MM.1S (cell line): ENCODE measurements around the gene ZFPM1.

Experiments used
- DNase-seq: peaks from one replicate; pipeline ENCODE4 v3.0.0-alpha.2; 2015
- H2AFZ ChIP-seq: fragments of 300-600 bp; sonication (generic); 2 replicates; pipeline ENCODE4 v1.6.0; 2016; ENCODE audit warnings: antibody characterized with exemption, low read length
- H3F3A ChIP-seq: fragments of 300-600 bp; sonication (generic); 2 replicates; pipeline ENCODE4 v1.6.1; 2016; ENCODE audit warnings: mild to moderate bottlenecking, antibody characterized with exemption, low read length, moderate library complexity, mixed read lengths; ENCODE audit not compliant: insufficient read depth
- H3K27ac ChIP-seq: fragments of 300-600 bp; sonication (generic); 2 replicates; pipeline ENCODE4 v1.5.1; 2016; ENCODE audit warnings: mild to moderate bottlenecking, low read length
- H3K27me3 ChIP-seq: fragments of 300-600 bp; sonication (generic); replicated peaks from 2 replicates; pipeline ENCODE4 v1.6.0; 2016; ENCODE audit warnings: low read length; ENCODE audit not compliant: insufficient read depth
- H3K36me3 ChIP-seq: fragments of 300-600 bp; sonication (generic); replicated peaks from 2 replicates; pipeline ENCODE4 v1.6.1; 2016; ENCODE audit warnings: mild to moderate bottlenecking, low read length, mixed read lengths; ENCODE audit not compliant: insufficient read depth
- H3K4me1 ChIP-seq: fragments of 300-600 bp; sonication (generic); 2 replicates; pipeline ENCODE4 v1.6.1; 2016; ENCODE audit warnings: low read length, mixed read lengths
- H3K4me2 ChIP-seq: fragments of 300-600 bp; sonication (generic); 2 replicates; pipeline ENCODE4 v1.6.0; 2016; ENCODE audit warnings: low read depth, low read length
- H3K4me3 ChIP-seq: fragments of 300-600 bp; sonication (generic); 2 replicates; pipeline ENCODE4 v1.5.1; 2016; ENCODE audit warnings: low read length, mixed read lengths
- H3K79me2 ChIP-seq: fragments of 300-600 bp; sonication (generic); 2 replicates; pipeline ENCODE4 v1.6.1; 2016; ENCODE audit warnings: mixed run types, low read length, mixed read lengths
- H3K9ac ChIP-seq: fragments of 300-600 bp; sonication (generic); 2 replicates; pipeline ENCODE4 v1.6.1; 2016; ENCODE audit warnings: low read length, mixed read lengths
- H3K9me2 ChIP-seq: fragments of 300-600 bp; sonication (generic); replicated peaks from 2 replicates; pipeline ENCODE4 v1.6.1; 2016; ENCODE audit warnings: mild to moderate bottlenecking, low read length, mixed read lengths; ENCODE audit not compliant: insufficient read depth
- H3K9me3 ChIP-seq: fragments of 300-600 bp; sonication (generic); replicated peaks from 2 replicates; pipeline ENCODE4 v1.6.1; 2016; ENCODE audit warnings: mild to moderate bottlenecking, low read length, mixed read lengths; ENCODE audit not compliant: insufficient read depth
- H4K20me1 ChIP-seq: fragments of 300-600 bp; sonication (generic); 2 replicates; pipeline ENCODE4 v1.6.1; 2016; ENCODE audit warnings: mild to moderate bottlenecking, low read length, moderate library complexity, mixed read lengths; ENCODE audit not compliant: insufficient read depth
- EZH2 ChIP-seq: fragments of 300-600 bp; sonication (generic); optimal IDR thresholded peaks from 2 replicates; pipeline ENCODE3; 2017; ENCODE audit warnings: low read depth, mild to moderate bottlenecking, antibody characterized with exemption, low read length, mixed read lengths
- EZH2phosphoT487 ChIP-seq: fragments of 300-600 bp; sonication (generic); IDR thresholded peaks from 2 replicates; pipeline ENCODE4 v1.6.1; 2018; ENCODE audit warnings: antibody characterized with exemption, low read length
- TF ChIP-seq, protein P1 (sequence below): fragments of 300-600 bp; sonication (generic); IDR thresholded peaks from 2 replicates; pipeline ENCODE4 v1.5.1; 2016; ENCODE audit warnings: antibody characterized with exemption, low read length, mixed read lengths

The ZFPM1 gene

DNA sequence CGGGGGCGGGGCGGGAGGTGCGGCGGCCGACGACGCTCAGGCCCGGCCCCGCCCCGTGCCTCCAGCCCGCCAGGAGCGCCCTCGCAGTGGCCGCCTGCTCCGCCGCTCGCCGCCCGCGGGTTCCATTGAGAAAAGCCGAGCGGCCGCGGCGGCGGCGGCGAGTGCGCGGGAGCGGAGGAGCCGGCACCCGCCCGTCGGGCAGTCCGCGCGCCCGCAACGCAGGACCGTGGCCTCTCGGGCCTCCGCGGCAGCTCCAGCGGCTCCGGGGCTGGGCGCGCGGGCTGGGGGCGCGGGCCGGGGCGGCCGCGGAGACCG, at the start of gene ZFPM1:
TSS of gene ZFPM1 (plus strand) at position 64 of the 315 bp plus-strand sequence. CDS start 359 bp downstream, outside the sequence.
- peaks cover 7% of the 10 kb centered on the region for H3F3A ChIP-seq
- H3K27me3 ChIP-seq, result peaks cover 10% of the 10 kb centered on the region; the same call in 1 of the 2 replicates
- peak within 1 kb of the TSS; percentile 76 for H3K4me2 ChIP-seq
- peak within 1 kb of the TSS; percentile 70 for H3K4me3 ChIP-seq
- H4K20me1 ChIP-seq, result no peaks in the 10 kb centered on the region
- DNase-seq, result no peak
- H3K9me3 ChIP-seq, result no peaks in the 10 kb centered on the region
- peak within 1 kb of the TSS; percentile 81; the same call in 1 of the 2 replicates for H3K27ac ChIP-seq
- H3K9me2 ChIP-seq, result no peaks in the 10 kb centered on the region
- H2AFZ ChIP-seq, result peak within 1 kb of the TSS; percentile 31; the same call in 1 of the 2 replicates
- H3K4me1 ChIP-seq, result peaks cover 6% of the 10 kb centered on the region; the same call in 1 of the 2 replicates
- peak within 1 kb of the TSS; percentile 64 for H3K9ac ChIP-seq
- H3K36me3 ChIP-seq, result no peaks in the 10 kb centered on the region
- TF ChIP-seq, protein P1, sequence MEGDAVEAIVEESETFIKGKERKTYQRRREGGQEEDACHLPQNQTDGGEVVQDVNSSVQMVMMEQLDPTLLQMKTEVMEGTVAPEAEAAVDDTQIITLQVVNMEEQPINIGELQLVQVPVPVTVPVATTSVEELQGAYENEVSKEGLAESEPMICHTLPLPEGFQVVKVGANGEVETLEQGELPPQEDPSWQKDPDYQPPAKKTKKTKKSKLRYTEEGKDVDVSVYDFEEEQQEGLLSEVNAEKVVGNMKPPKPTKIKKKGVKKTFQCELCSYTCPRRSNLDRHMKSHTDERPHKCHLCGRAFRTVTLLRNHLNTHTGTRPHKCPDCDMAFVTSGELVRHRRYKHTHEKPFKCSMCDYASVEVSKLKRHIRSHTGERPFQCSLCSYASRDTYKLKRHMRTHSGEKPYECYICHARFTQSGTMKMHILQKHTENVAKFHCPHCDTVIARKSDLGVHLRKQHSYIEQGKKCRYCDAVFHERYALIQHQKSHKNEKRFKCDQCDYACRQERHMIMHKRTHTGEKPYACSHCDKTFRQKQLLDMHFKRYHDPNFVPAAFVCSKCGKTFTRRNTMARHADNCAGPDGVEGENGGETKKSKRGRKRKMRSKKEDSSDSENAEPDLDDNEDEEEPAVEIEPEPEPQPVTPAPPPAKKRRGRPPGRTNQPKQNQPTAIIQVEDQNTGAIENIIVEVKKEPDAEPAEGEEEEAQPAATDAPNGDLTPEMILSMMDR, result no peak
- TF ChIP-seq EZH2phosphoT487, result no peak
- TF ChIP-seq EZH2, result no peak
- H3K79me2 ChIP-seq, result peaks cover 34% of the 10 kb centered on the region

- no peak for TF ChIP-seq EZH2phosphoT487
- Histone ChIP-seq H3K4me1 (no peaks in the 10 kb centered on the region), H3K27me3 (peaks cover 34% of the 10 kb centered on the region), H3K9me2 (no peaks in the 10 kb centered on the region), H3K4me3 (no peak overlapping the region), H3K36me3 (no peaks in the 10 kb centered on the region), H3K27ac (no peak overlapping the region), H3K79me2 (no peaks in the 10 kb centered on the region), H2AFZ (no peak overlapping the region), H3F3A (no peaks in the 10 kb centered on the region), H4K20me1 (no peaks in the 10 kb centered on the region), H3K9me3 (no peaks in the 10 kb centered on the region), H3K4me2 (no peak overlapping the region), H3K9ac (no peak overlapping the region)
- DNase-seq, result no peak
Measured at GRCh38 chr16:88403794-88404581, 49.1 kb upstream of the ZFPM1 start.

GRCh38 chr16:88404769-88405168, 48.3 kb upstream of the ZFPM1 start:
- H3K9ac ChIP-seq, result no peak overlapping the region
- DNase-seq, result no peak

More at GRCh38 chr16:88404769-88405168, 48.3 kb upstream of the ZFPM1 start:
- H3K4me1 ChIP-seq, result no peaks in the 10 kb centered on the region
- TF ChIP-seq, protein P1, result no peak
- TF ChIP-seq EZH2 (no peak), EZH2phosphoT487 (no peak)
- H3F3A ChIP-seq, result no peaks in the 10 kb centered on the region
- H2AFZ ChIP-seq, result no peak overlapping the region
- no peaks in the 10 kb centered on the region for H4K20me1 ChIP-seq
- no peaks in the 10 kb centered on the region for H3K79me2 ChIP-seq
- no peaks in the 10 kb centered on the region for H3K9me3 ChIP-seq
- no peak overlapping the region for H3K4me3 ChIP-seq
- peaks cover 34% of the 10 kb centered on the region for H3K27me3 ChIP-seq
- no peak overlapping the region for H3K27ac ChIP-seq
- no peak overlapping the region for H3K4me2 ChIP-seq
- H3K9me2 ChIP-seq, result no peaks in the 10 kb centered on the region
- no peaks in the 10 kb centered on the region for H3K36me3 ChIP-seq
